ENCODE data around the gene GRAMD1B.

GRAMD1B gene

DNA sequence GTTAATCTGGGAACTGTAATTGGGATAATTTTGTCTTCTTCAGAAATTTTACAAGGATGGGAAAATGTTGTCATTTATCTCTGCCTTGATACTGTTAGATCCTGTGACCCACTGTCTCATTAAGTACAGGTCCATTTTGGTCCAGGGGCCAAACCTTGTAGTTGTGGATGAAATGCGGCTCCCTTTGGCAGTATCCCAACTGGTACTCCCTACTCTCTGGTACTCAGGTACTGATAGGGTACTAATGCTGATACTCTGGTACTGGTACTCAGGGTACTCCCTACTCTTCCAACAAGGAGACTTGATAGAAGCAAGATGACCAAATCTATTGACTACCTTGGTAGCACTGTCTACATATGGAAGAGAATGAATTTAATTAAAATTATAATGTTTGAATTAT lies 97.9 kb downstream of the GRAMD1B start:
- Histone ChIP-seq H3K9me3 (no peaks in the 10 kb centered on the region), H3K4me1 (peaks cover 3% of the 10 kb centered on the region; the same call in 1 of the 2 replicates), H3K4me3 (ENCODE audit: low read depth, low read length) (no peak overlapping the region), H3K36me3 (no peaks in the 10 kb centered on the region), H3K27me3 (no peaks in the 10 kb centered on the region)
- DNase-seq = no peak
- TF ChIP-seq, protein P1, sequence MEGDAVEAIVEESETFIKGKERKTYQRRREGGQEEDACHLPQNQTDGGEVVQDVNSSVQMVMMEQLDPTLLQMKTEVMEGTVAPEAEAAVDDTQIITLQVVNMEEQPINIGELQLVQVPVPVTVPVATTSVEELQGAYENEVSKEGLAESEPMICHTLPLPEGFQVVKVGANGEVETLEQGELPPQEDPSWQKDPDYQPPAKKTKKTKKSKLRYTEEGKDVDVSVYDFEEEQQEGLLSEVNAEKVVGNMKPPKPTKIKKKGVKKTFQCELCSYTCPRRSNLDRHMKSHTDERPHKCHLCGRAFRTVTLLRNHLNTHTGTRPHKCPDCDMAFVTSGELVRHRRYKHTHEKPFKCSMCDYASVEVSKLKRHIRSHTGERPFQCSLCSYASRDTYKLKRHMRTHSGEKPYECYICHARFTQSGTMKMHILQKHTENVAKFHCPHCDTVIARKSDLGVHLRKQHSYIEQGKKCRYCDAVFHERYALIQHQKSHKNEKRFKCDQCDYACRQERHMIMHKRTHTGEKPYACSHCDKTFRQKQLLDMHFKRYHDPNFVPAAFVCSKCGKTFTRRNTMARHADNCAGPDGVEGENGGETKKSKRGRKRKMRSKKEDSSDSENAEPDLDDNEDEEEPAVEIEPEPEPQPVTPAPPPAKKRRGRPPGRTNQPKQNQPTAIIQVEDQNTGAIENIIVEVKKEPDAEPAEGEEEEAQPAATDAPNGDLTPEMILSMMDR (IDR thresholded peaks at IDR 0.05; ENCODE audit: low read depth, low read length) = no peak

DNA sequence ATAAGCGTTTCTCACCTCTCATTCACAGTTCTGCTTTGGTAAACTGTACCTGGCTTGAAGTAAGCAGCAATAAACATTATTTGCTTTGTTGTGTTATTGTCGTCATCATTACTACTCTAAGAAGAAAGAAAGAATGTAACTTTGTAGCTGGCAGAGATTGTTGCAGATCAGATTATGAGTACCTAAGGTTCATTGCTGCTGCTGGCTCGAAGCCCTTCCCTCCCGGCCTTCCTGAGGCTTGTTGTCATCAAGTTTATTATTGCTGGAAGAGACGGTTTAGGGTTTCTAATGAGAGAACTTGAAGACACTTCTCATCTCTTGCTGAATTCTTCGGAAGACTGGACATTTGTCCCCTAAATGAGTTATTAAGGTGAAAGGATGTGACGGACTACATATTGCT lies 101.3 kb downstream of the GRAMD1B start:
- no peaks in the 10 kb centered on the region for H3K9me3 ChIP-seq
- H3K36me3 ChIP-seq = no peaks in the 10 kb centered on the region
- DNase-seq = no peak
- no peaks in the 10 kb centered on the region for H3K4me1 ChIP-seq
- no peaks in the 10 kb centered on the region for H3K27me3 ChIP-seq
- TF ChIP-seq, protein P1 (IDR thresholded peaks at IDR 0.05; ENCODE audit: low read depth, low read length) = no peak
- H3K4me3 ChIP-seq (ENCODE audit: low read depth, low read length) = no peak overlapping the region

DNA sequence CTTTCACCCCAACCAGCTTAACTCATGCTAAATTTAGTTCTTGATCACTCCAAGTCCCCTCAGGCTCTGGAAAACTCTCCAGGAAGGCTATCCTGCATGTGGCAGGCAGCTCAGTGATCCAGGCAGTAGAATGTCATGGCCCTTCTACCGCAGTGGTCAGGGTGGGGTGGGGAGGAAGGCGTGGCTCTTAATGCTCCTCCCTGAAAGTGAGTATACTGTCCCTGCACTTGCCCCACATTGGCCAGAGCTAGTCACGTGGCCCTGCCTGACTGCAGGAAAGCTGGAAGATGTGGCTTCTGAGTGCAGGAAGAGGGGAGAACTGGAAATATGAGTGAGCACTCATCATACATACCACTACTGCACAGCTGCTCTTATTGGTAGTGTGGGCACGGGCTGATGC lies 102.1 kb downstream of the GRAMD1B start:
- Histone ChIP-seq H3K4me1 (peaks cover 1% of the 10 kb centered on the region; the same call in 1 of the 2 replicates), H3K36me3 (no peaks in the 10 kb centered on the region), H3K9me3 (no peaks in the 10 kb centered on the region), H3K27me3 (no peaks in the 10 kb centered on the region), H3K4me3 (ENCODE audit: low read depth, low read length) (no peak overlapping the region)
- TF ChIP-seq, protein P1 (IDR thresholded peaks at IDR 0.05; ENCODE audit: low read depth, low read length) = no peak
- no peak for DNase-seq

DNA sequence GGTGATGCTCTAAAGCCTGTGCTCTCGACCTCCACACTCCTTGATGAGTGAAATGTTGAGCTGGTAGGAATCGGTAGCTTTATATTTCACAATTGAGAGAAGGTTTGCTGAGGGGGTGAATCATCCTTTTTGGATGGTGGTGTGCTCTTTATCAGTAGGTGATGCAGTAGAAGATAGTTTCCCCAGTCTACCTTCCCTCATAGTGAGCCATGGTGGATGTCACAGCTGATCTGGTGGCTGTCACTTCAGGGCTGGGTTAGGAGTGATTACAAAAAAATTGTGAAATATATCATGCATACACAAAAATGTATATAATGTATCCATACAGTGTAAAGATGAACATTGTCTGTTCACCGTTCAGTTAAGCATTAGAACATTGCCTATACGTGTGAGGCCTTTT lies 105.3 kb downstream of the GRAMD1B start:
- DNase-seq = no peak
- Histone ChIP-seq H3K9me3 (no peaks in the 10 kb centered on the region), H3K4me3 (ENCODE audit: low read depth, low read length) (no peak overlapping the region), H3K36me3 (no peaks in the 10 kb centered on the region), H3K27me3 (no peaks in the 10 kb centered on the region), H3K4me1 (peaks cover 9% of the 10 kb centered on the region; the same call in 1 of the 2 replicates)
- TF ChIP-seq, protein P1 (IDR thresholded peaks at IDR 0.05; ENCODE audit: low read depth, low read length) = no peak

DNA sequence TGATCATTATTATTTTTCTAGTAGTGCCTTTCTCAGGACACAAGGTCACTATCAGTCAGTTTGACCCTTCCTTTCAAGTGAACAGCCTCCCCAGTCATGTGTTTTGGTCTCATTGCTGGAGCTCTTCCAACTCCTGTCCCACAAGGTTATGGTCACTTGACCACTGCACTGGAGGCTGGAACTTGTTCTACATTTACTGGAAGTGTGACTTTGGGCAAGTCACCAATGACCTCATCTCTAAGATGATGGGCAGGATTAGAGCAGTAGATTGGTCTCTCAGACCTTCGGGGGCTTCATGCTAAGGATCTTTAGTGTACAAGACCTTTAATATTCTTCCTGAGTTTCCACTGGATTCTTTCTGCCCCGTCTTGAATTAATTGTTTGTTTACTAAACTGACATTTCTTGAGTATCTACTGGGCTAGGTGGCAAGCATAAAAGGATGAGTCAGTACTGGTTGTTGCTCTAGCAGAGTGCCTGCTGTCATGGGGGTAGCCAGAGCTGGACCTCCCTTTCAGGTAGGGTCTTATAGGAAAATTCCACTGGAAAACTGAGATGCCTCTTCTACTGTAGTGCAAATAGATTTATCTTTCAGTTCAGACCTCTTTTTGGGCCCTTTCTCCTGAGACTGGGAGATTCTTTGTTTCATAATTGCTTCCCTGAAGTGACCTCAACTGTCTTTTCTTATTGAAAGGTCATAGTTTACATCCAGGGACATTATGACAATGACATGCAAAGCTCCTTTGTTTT lies 106.8 kb downstream of the GRAMD1B start:
- Histone ChIP-seq H3K4me1 (peaks cover 9% of the 10 kb centered on the region; the same call in 1 of the 2 replicates), H3K9me3 (no peaks in the 10 kb centered on the region), H3K36me3 (no peaks in the 10 kb centered on the region), H3K27me3 (no peaks in the 10 kb centered on the region), H3K4me3 (ENCODE audit: low read depth, low read length) (no peak overlapping the region)
- TF ChIP-seq, protein P1 (IDR thresholded peaks at IDR 0.05; ENCODE audit: low read depth, low read length) = no peak
- no peak for DNase-seq

DNA sequence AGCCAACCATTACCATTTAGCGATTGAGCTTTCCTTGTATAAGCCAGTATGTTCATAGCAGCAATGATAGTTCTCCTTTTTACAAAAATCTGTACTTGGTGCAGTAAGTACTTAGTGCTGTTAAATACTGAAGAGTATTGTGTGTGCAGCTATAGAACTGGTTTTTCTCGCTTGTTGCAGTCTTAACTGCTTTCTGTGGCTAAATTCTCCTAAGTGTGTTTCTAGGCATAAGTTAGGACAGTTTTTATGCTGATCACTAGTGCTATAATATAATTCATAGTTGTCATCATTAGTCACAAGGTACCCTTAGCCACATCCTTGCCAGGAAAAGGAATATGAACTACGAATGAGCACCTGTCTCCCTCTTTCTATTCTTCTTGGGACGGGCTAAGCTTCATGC lies 107.7 kb downstream of the GRAMD1B start:
- TF ChIP-seq, protein P1 (IDR thresholded peaks at IDR 0.05; ENCODE audit: low read depth, low read length) = no peak
- H3K36me3 ChIP-seq = no peaks in the 10 kb centered on the region
- peaks cover 9% of the 10 kb centered on the region; the same call in 1 of the 2 replicates for H3K4me1 ChIP-seq
- H3K4me3 ChIP-seq (ENCODE audit: low read depth, low read length) = no peak overlapping the region
- H3K9me3 ChIP-seq = no peaks in the 10 kb centered on the region
- no peaks in the 10 kb centered on the region for H3K27me3 ChIP-seq
- DNase-seq = no peak
